ENCODE data around the gene TTPAL. TPM values are rescaled to one million over a fixed set of nuclear protein-coding genes. Genes with fewer than 3 reads are reported as not detected.
A peak's percentile ranks its signal among the peaks of the same experiment; 100 is the strongest.

The TTPAL gene
- total and polyA plus RNA-seq, 10 of the 15 experiments (the other 5 are each of a cell fraction or from before 2014, with no cell fraction given): 4.0 to 24.0 (median 9.3) TPM

- H3K4me3 ChIP-seq: no peak overlapping the region
- no peak for TF ChIP-seq NFXL1 (IDR thresholded peaks at IDR 0.05; ENCODE audit: borderline replicate concordance)
- 0 out of 2 replicates have a peak, but pooled peaks have one; percentile 4 for TF ChIP-seq FOXM1 (IDR thresholded peaks at IDR 0.05; ENCODE audit: low read depth, low read length)
- TF ChIP-seq PKNOX1 (IDR thresholded peaks at IDR 0.05): no peak
- no peak for TF ChIP-seq BMI1 (IDR thresholded peaks at IDR 0.05; ENCODE audit: borderline replicate concordance)
- TF ChIP-seq CEBPZ (IDR thresholded peaks at IDR 0.05; ENCODE audit: low read depth, low read length): no peak
- no peak for TF ChIP-seq TCF12 (IDR thresholded peaks at IDR 0.05; ENCODE audit: low read depth, low read length)
- TF ChIP-seq SUZ12 (IDR thresholded peaks at IDR 0.05; ENCODE audit: unreplicated experiment): no peak
- POLR2A ChIA-PET: interaction anchor here (0.9 kb wide), 1 partner anchor 26 kb away, joined by 3 read pairs; no protein-coding TSS in a partner anchor
- 99% methylated on average over 3 of the region's 3 CpGs for WGBS (ENCODE audit: insufficient coverage, insufficient replicate concordance, low lambda C conversion rate, missing lambda C conversion rate)
- in situ Hi-C loops (cut with MboI) (no loop called here), intact Hi-C loops (cut with micrococcal nuclease; ENCODE audit: unreplicated experiment) (no loop called here)
- H3K4me2 ChIP-seq (ENCODE audit: control insufficient read depth, insufficient read depth): no peak overlapping the region
- H3K9ac ChIP-seq (ENCODE audit: control insufficient read depth, insufficient read depth, low read length): no peak overlapping the region
- no peaks in the 10 kb centered on the region for H3K9me3 ChIP-seq (replicated peaks; ENCODE audit: control insufficient read depth, insufficient read depth, low read length)
- DNase-seq (ENCODE audit: low read depth, low spot score) (no peak), FAIRE-seq (no peak), ATAC-seq (no peak)
- RAD21 ChIA-PET (ENCODE audit: unreplicated experiment): no interaction called here
- no TSS peak for BruUV-seq (replicated peaks)
- SMC1A ChIA-PET (ENCODE audit: uncharacterized antibody, unreplicated experiment): interaction anchor here (0.9 to 1.1 kb wide), 3 partner anchors 26 to 113 kb away, joined by 3 to 4 read pairs (median 3); no protein-coding TSS in a partner anchor
- H3K27ac ChIP-seq (ENCODE audit: control insufficient read depth, insufficient read depth): no peak overlapping the region
- peaks cover 16 to 25% of the 10 kb centered on the region in 2 experiments for H3K36me3 ChIP-seq (ENCODE audit: control insufficient read depth in 2 of 2, insufficient read depth in 2 of 2, low read length in 1 of 2)
- H3K4me1 ChIP-seq (ENCODE audit: control insufficient read depth, insufficient read depth, low read length): peaks cover 11% of the 10 kb centered on the region
- H3K79me2 ChIP-seq (ENCODE audit: control insufficient read depth, insufficient read depth, low read length): no peaks in the 10 kb centered on the region
- CTCF ChIA-PET: interaction anchor here (1.1 to 1.5 kb wide), 3 partner anchors 21 to 36 kb away, joined by 3 to 6 read pairs (median 3); no protein-coding TSS in a partner anchor
- H4K20me1 ChIP-seq (ENCODE audit: control insufficient read depth, insufficient read depth): no peaks in the 10 kb centered on the region
- H3K27me3 ChIP-seq (replicated peaks in 1 of 2; ENCODE audit: control insufficient read depth in 2 of 2, insufficient read depth in 2 of 2, low read length in 1 of 2): no peaks in the 10 kb centered on the region
- H2AFZ ChIP-seq (ENCODE audit: control insufficient read depth, low read depth, low read length): no peak overlapping the region
Observed at GRCh38 chr20:44497761-44498160, 22.1 kb downstream of the TTPAL start.

Measured in GM12878 (cell line).